H9 (cell line): Measurements from ENCODE around the gene ANKRD11. TPM values are rescaled to one million over a fixed set of nuclear protein-coding genes. Genes with fewer than 3 reads are reported as not detected.

Experiments used
- DNase-seq: peaks from one replicate; pipeline ENCODE4 v3.0.0-alpha.2; 2017
- H2AFZ ChIP-seq: one replicate; pipeline ENCODE4 v1.6.1; 2013; ENCODE audit warnings: mild to moderate bottlenecking, low read length, control low read depth, moderate library complexity
- H2AK5ac ChIP-seq: 2 replicates; pipeline ENCODE4 v1.6.1; 2013; ENCODE audit warnings: low read length, control low read depth, mixed read lengths; ENCODE audit not compliant: insufficient read length
- H2BK120ac ChIP-seq: one replicate; pipeline ENCODE4 v1.6.1; 2013; ENCODE audit warnings: low read depth, mild to moderate bottlenecking, low read length, control low read depth, inconsistent platforms; ENCODE audit not compliant: poor library complexity, severe bottlenecking
- H2BK12ac ChIP-seq: 2 replicates; pipeline ENCODE4 v1.6.1; 2013; ENCODE audit warnings: low read length, control low read depth, mixed read lengths, low read depth; ENCODE audit not compliant: insufficient read length
- H2BK15ac ChIP-seq: 2 replicates; pipeline ENCODE4 v1.6.1; 2013; ENCODE audit warnings: low read depth, low read length, control low read depth
- H2BK20ac ChIP-seq: one replicate; pipeline ENCODE4 v1.6.1; 2013; ENCODE audit warnings: low read depth, mild to moderate bottlenecking, low read length, control low read depth, inconsistent platforms; ENCODE audit not compliant: poor library complexity, severe bottlenecking
- H2BK5ac ChIP-seq: 2 replicates; pipeline ENCODE4 v1.6.1; 2013; ENCODE audit warnings: low read length, control low read depth, mixed read lengths; ENCODE audit not compliant: insufficient read length
- H3K14ac ChIP-seq: 2 replicates; pipeline ENCODE4 v1.6.1; 2013; ENCODE audit warnings: low read length, control low read depth; ENCODE audit not compliant: insufficient read depth
- H3K18ac ChIP-seq: 2 replicates; pipeline ENCODE4 v1.6.1; 2013; ENCODE audit warnings: low read depth, mild to moderate bottlenecking, mixed read lengths, low read length, control low read depth; ENCODE audit not compliant: insufficient read length
- H3K23ac ChIP-seq: 2 replicates; pipeline ENCODE4 v1.6.1; 2013; ENCODE audit warnings: low read length, control low read depth, mixed read lengths, low read depth; ENCODE audit not compliant: insufficient read length
- H3K23me2 ChIP-seq: 2 replicates; pipeline ENCODE4 v1.6.1; 2013; ENCODE audit warnings: low read depth, mild to moderate bottlenecking, mixed read lengths, low read length, control low read depth; ENCODE audit not compliant: insufficient read length, poor library complexity, severe bottlenecking
- H3K27ac ChIP-seq: 2 replicates; pipeline ENCODE4 v1.5.1; 2013; ENCODE audit warnings: low read length, control low read depth, mixed read lengths, low read depth; ENCODE audit not compliant: insufficient read length
- H3K27me3 ChIP-seq: 2 replicates; pipeline ENCODE4 v1.6.1; 2013; ENCODE audit warnings: low read length, control low read depth, inconsistent platforms; ENCODE audit not compliant: insufficient read depth
- H3K4ac ChIP-seq: 2 replicates; pipeline ENCODE4 v1.6.1; 2013; ENCODE audit warnings: low read depth, mild to moderate bottlenecking, control low read depth, inconsistent platforms, low read length, moderate library complexity
- H3K4me1 ChIP-seq: 2 replicates; pipeline ENCODE4 v1.6.1; 2013; ENCODE audit warnings: low read length, control low read depth, inconsistent platforms; ENCODE audit not compliant: insufficient read depth
- H3K4me2 ChIP-seq: 2 replicates; pipeline ENCODE4 v1.6.1; 2013; ENCODE audit warnings: low read length, control low read depth, mixed read lengths; ENCODE audit not compliant: insufficient read length, insufficient read depth
- H3K56ac ChIP-seq: 2 replicates; pipeline ENCODE4 v1.6.1; 2013; ENCODE audit warnings: low read depth, mild to moderate bottlenecking, mixed read lengths, low read length, control low read depth; ENCODE audit not compliant: insufficient read length
- H3K79me1 ChIP-seq: 2 replicates; pipeline ENCODE4 v1.6.1; 2013; ENCODE audit warnings: low read depth, mild to moderate bottlenecking, moderate library complexity, low read length, control low read depth, inconsistent platforms; ENCODE audit not compliant: insufficient read depth, poor library complexity, severe bottlenecking
- H3K79me2 ChIP-seq: 2 replicates; pipeline ENCODE4 v1.6.1; 2013; ENCODE audit warnings: low read length, control low read depth, inconsistent platforms; ENCODE audit not compliant: insufficient read depth
- H3K9ac ChIP-seq: 2 replicates; pipeline ENCODE4 v1.6.1; 2013; ENCODE audit warnings: low read length, control low read depth, mixed read lengths; ENCODE audit not compliant: insufficient read length; ENCODE audit errors: extremely low read depth
- H3K9me3 ChIP-seq: one replicate; pipeline ENCODE4 v1.6.1; 2013; ENCODE audit warnings: low read depth, low read length, inconsistent platforms; ENCODE audit not compliant: control insufficient read depth
- H3T11ph ChIP-seq: one replicate; pipeline ENCODE4 v1.6.1; 2013; ENCODE audit warnings: mild to moderate bottlenecking, low read length, control low read depth, inconsistent platforms
- H4K20me1 ChIP-seq: one replicate; pipeline ENCODE4 v1.6.1; 2013; ENCODE audit not compliant: control insufficient read depth, insufficient read length, insufficient read depth
- H4K5ac ChIP-seq: 2 replicates; pipeline ENCODE4 v1.6.1; 2013; ENCODE audit warnings: low read depth, mild to moderate bottlenecking, mixed read lengths, low read length, control low read depth; ENCODE audit not compliant: insufficient read length
- H4K8ac ChIP-seq: replicated peaks from 2 replicates; pipeline ENCODE4 v1.6.1; 2013; ENCODE audit warnings: low read length, control low read depth, mixed read lengths, low read depth; ENCODE audit not compliant: insufficient read length
- H4K91ac ChIP-seq: 2 replicates; pipeline ENCODE4 v1.6.1; 2013; ENCODE audit warnings: low read depth, mild to moderate bottlenecking, moderate library complexity, mixed read lengths, low read length, control low read depth; ENCODE audit not compliant: insufficient read length
- H3K27ac Mint-ChIP-seq, 3 experiments: 2 replicates in 2 of 3; 3 replicates in 1 of 3; pipeline ENCODE4 v1.8.0; 2020 to 2021; ENCODE audit warnings: mixed read lengths in 3 of 3, mild to moderate bottlenecking in 1 of 3, moderate library complexity in 1 of 3
- H3K27me3 Mint-ChIP-seq: 2 replicates; pipeline ENCODE4 v1.8.0; 2021; ENCODE audit warnings: low read depth, mild to moderate bottlenecking, moderate library complexity, mixed read lengths
- H3K36me3 Mint-ChIP-seq, 3 experiments: 2 replicates in 2 of 3; 3 replicates in 1 of 3; pipeline ENCODE4 v1.8.0; 2020 to 2021; ENCODE audit warnings: low read depth in 3 of 3, mixed read lengths in 3 of 3; ENCODE audit not compliant: insufficient read depth in 1 of 3
- H3K4me1 Mint-ChIP-seq, 2 experiments: 2 replicates each; pipeline ENCODE4 v1.8.0; 2020; ENCODE audit warnings: mixed read lengths in 2 of 2
- H3K4me3 Mint-ChIP-seq, 2 experiments: 2 replicates in 1 of 2; 3 replicates in 1 of 2; pipeline ENCODE4 v1.8.0; 2020 to 2021; ENCODE audit warnings: mild to moderate bottlenecking in 2 of 2, mixed read lengths in 2 of 2, moderate library complexity in 1 of 2
- H3K9me3 Mint-ChIP-seq, 2 experiments: 2 replicates in 1 of 2; 3 replicates in 1 of 2; pipeline ENCODE4 v1.8.0; 2020; ENCODE audit warnings: mild to moderate bottlenecking in 2 of 2, mixed read lengths in 2 of 2, moderate library complexity in 1 of 2
- CTCF ChIP-seq: fragments of 200-600 bp; sonication (generic); conservative IDR thresholded peaks from 3 replicates; pipeline ENCODE4 v1.8.0; 2021; ENCODE audit warnings: antibody characterized with exemption, mild to moderate bottlenecking
- WGBS: extraction: QIAGEN DNeasy Blood & Tissue Kit; methylation state at CpG from one replicate; pipeline ENCODE4 v1.1.7; 2013; ENCODE audit warnings: missing lambda C conversion rate, low lambda C conversion rate, mixed read lengths; ENCODE audit not compliant: insufficient read length; ENCODE audit errors: extremely low coverage; 5-methylcytosine and 5-hydroxymethylcytosine counted together
- total RNA-seq: library from RNA; stranded (reverse); gene quantifications from 2 replicates; pipeline ENCODE4 v1.2.1, GENCODE V29; 2021

The ANKRD11 gene
- total RNA-seq, 1 experiment from 2014 or later: 181 TPM

- Histone ChIP-seq H2BK20ac (no peak overlapping the region), H2BK12ac (no peak overlapping the region), H2AK5ac (no peak overlapping the region), H4K20me1 (no peaks in the 10 kb centered on the region), H2AFZ (no peak overlapping the region), H3K9ac (no peak overlapping the region), H3K4ac (no peak overlapping the region), H3K23me2 (no peaks in the 10 kb centered on the region), H3K79me1 (peaks cover 12% of the 10 kb centered on the region), H3K9me3 (no peaks in the 10 kb centered on the region), H4K8ac (no peak overlapping the region), H3T11ph (no peak overlapping the region), H3K23ac (no peak overlapping the region), H3K79me2 (peaks cover 78% of the 10 kb centered on the region; the same call in 1 of the 2 replicates), H2BK15ac (no peak overlapping the region), H3K27ac (no peak overlapping the region), H3K4me1 (peaks cover 13% of the 10 kb centered on the region; the same call in 1 of the 2 replicates), H4K91ac (no peak overlapping the region), H2BK120ac (no peak overlapping the region), H3K27me3 (no peaks in the 10 kb centered on the region), H3K14ac (no peak overlapping the region), H3K56ac (no peak overlapping the region), H3K18ac (no peak overlapping the region), H3K4me2 (no peak overlapping the region), H2BK5ac (no peak overlapping the region), H4K5ac (no peak overlapping the region)
- peak overlapping the region in 2 of 3 experiments; percentile 29 to 94; a peak in 2 of 7 replicates for H3K27ac Mint-ChIP-seq
- DNase-seq: no peak
- TF ChIP-seq CTCF: no peak
- no peaks in the 10 kb centered on the region; a peak in 1 of 5 replicates for H3K9me3 Mint-ChIP-seq
- WGBS: no CpG with 5 or more reads among the region's 28 CpGs
- no peak overlapping the region; a peak in 1 of 5 replicates for H3K4me3 Mint-ChIP-seq
- H3K4me1 Mint-ChIP-seq: peaks cover 73 to 91% of the 10 kb centered on the region in 2 experiments
- no peaks in the 10 kb centered on the region; the same call in 1 of the 2 replicates for H3K27me3 Mint-ChIP-seq
- peaks cover 4 to 18% (median 16%) of the 10 kb centered on the region in 3 experiments; a peak in 4 of 7 replicates for H3K36me3 Mint-ChIP-seq
Observed at GRCh38 chr16:89318871-89319630, 171.3 kb downstream of the ANKRD11 start.
